Measurements from ENCODE around the gene PWWP2B. TPM values are rescaled to one million over a fixed set of nuclear protein-coding genes. Genes with fewer than 3 reads are reported as not detected.
"Not testable (repeated sequence)": the region's sequence is repeated elsewhere in the genome, so short reads cannot be mapped to it uniquely, and the experiment has no call there.

PWWP2B gene
- total RNA-seq, 2 donors from 2014 or later, result 7.7 to 8.1 TPM

- peaks cover 0 to 11% of the 10 kb centered on the region in 2 donors for H3K4me1 ChIP-seq
- TF ChIP-seq CTCF (IDR thresholded peaks at IDR 0.05), result no peak
- H3K27ac ChIP-seq, result no peak overlapping the region
- H3K27me3 ChIP-seq, result no peaks in the 10 kb centered on the region
- no peaks in the 10 kb centered on the region for H3K36me3 ChIP-seq
- DNase-seq (ENCODE audit: low spot score), result no peak
- no peaks in the 10 kb centered on the region for H3K9me3 ChIP-seq
- H3K4me3 ChIP-seq, result no peak overlapping the region
These were observed 11.7 kb upstream of the PWWP2B start for GRCh38 chr10:132385389-132385667.

GRCh38 chr10:132385721-132386418 is 11.1 kb upstream of the PWWP2B start:
- peaks cover 0 to 11% of the 10 kb centered on the region in 2 donors for H3K4me1 ChIP-seq
- H3K36me3 ChIP-seq, result no peaks in the 10 kb centered on the region
- H3K9me3 ChIP-seq, result no peaks in the 10 kb centered on the region
- no peaks in the 10 kb centered on the region for H3K27me3 ChIP-seq
- TF ChIP-seq CTCF (IDR thresholded peaks at IDR 0.05), result no peak
- DNase-seq (ENCODE audit: low spot score), result no peak
- H3K4me3 ChIP-seq, result no peak overlapping the region
- H3K27ac ChIP-seq, result no peak overlapping the region

- Histone ChIP-seq H3K36me3 (no peaks in the 10 kb centered on the region), H3K4me3 (no peak overlapping the region), H3K27ac (no peak overlapping the region), H3K27me3 (no peaks in the 10 kb centered on the region), H3K9me3 (no peaks in the 10 kb centered on the region), H3K4me1 (peaks cover 0 to 11% of the 10 kb centered on the region in 2 donors)
- TF ChIP-seq CTCF (IDR thresholded peaks at IDR 0.05), result no peak
- DNase-seq (ENCODE audit: low spot score), result no peak
These were observed 10.6 kb upstream of the PWWP2B start for GRCh38 chr10:132386419-132386831.

GRCh38 chr10:132386896-132387295 is 10.1 kb upstream of the PWWP2B start:
- H3K36me3 ChIP-seq; H3K9me3 ChIP-seq; DNase-seq (ENCODE audit: low spot score); H3K27ac ChIP-seq; H3K27me3 ChIP-seq; H3K4me3 ChIP-seq: not testable (repeated sequence)
- peaks cover 0 to 11% of the 10 kb centered on the region in 2 donors for H3K4me1 ChIP-seq

- Histone ChIP-seq H3K27me3 (no peaks in the 10 kb centered on the region), H3K4me3 (no peak overlapping the region), H3K27ac (no peak overlapping the region), H3K9me3 (no peaks in the 10 kb centered on the region), H3K36me3 (no peaks in the 10 kb centered on the region), H3K4me1 (peaks cover 0 to 11% of the 10 kb centered on the region in 2 donors)
- DNase-seq (ENCODE audit: low spot score), result no peak
- TF ChIP-seq CTCF (IDR thresholded peaks at IDR 0.05), result peak; percentile 34 to 71
These were observed 9.2 kb upstream of the PWWP2B start for GRCh38 chr10:132387764-132388210.

GRCh38 chr10:132388891-132389432 is 8.0 kb upstream of the PWWP2B start:
- Histone ChIP-seq H3K27ac (no peak overlapping the region), H3K27me3 (no peaks in the 10 kb centered on the region), H3K36me3 (no peaks in the 10 kb centered on the region), H3K4me3 (no peak overlapping the region), H3K9me3 (no peaks in the 10 kb centered on the region), H3K4me1 (peaks cover 0 to 11% of the 10 kb centered on the region in 2 donors)
- TF ChIP-seq CTCF (IDR thresholded peaks at IDR 0.05), result no peak
- no peak for DNase-seq (ENCODE audit: low spot score)

All from right atrium auricular region (tissue), 2 donors.